ENCODE data around the gene GNAT2. TPM values are rescaled to one million over a fixed set of nuclear protein-coding genes. Genes with fewer than 3 reads are reported as not detected.

Gene GNAT2
- polyA plus RNA-seq, 1 experiment = 0.09 TPM

DNA sequence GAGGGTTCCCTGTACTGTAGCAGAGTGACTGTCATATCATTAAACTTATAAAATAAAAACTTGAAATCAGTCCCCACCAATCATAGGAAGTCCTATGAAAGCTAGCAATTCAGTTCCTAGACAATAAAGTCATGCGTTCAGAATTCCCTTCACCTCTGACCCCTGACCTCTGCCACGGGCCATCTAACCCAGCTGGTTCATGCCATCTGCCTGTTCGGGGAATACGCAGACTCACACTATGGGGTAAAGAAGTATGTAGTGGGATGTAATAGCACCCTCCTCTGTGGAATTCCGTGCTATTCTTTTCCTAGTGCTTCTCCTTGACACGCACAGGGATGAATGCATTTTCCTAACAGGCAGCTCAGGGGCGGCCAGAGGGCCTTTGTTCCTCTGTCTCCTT, 38.6 kb upstream of the GNAT2 start:
- TF ChIP-seq, protein P1, sequence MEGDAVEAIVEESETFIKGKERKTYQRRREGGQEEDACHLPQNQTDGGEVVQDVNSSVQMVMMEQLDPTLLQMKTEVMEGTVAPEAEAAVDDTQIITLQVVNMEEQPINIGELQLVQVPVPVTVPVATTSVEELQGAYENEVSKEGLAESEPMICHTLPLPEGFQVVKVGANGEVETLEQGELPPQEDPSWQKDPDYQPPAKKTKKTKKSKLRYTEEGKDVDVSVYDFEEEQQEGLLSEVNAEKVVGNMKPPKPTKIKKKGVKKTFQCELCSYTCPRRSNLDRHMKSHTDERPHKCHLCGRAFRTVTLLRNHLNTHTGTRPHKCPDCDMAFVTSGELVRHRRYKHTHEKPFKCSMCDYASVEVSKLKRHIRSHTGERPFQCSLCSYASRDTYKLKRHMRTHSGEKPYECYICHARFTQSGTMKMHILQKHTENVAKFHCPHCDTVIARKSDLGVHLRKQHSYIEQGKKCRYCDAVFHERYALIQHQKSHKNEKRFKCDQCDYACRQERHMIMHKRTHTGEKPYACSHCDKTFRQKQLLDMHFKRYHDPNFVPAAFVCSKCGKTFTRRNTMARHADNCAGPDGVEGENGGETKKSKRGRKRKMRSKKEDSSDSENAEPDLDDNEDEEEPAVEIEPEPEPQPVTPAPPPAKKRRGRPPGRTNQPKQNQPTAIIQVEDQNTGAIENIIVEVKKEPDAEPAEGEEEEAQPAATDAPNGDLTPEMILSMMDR (IDR thresholded peaks at IDR 0.05; ENCODE audit: insufficient read depth, low read depth, low read length) = no peak
- Histone ChIP-seq H3K27me3 (ENCODE audit: control insufficient read depth, insufficient read depth, low read length) (no peaks in the 10 kb centered on the region), H3K36me3 (ENCODE audit: control insufficient read depth, insufficient read depth, low read length) (no peaks in the 10 kb centered on the region), H3K4me3 (ENCODE audit: low read depth, low read length) (no peak overlapping the region)
- no peak for DNase-seq (ENCODE audit: low read depth)
- ChIA-PET CTCF (interaction anchor here (0.6 to 10.9 kb wide), 9 partner anchors 8 to 462 kb away, joined by 3 to 210 read pairs (median 4); partner anchors contain the start of genes AHCYL1 and PSRC1), POLR2A (no interaction called here)

GRCh38 chr1:109657395-109657794, 38.0 kb upstream of the GNAT2 start:
- H3K4me3 ChIP-seq (ENCODE audit: low read depth, low read length) = no peak overlapping the region
- ChIA-PET POLR2A (no interaction called here), CTCF (interaction anchor here (1.2 to 10.9 kb wide), 7 partner anchors 8 to 327 kb away, joined by 3 to 210 read pairs (median 4); partner anchors contain the start of gene AHCYL1)
- no peaks in the 10 kb centered on the region for H3K36me3 ChIP-seq (ENCODE audit: control insufficient read depth, insufficient read depth, low read length)
- DNase-seq (ENCODE audit: low read depth) = no peak
- H3K27me3 ChIP-seq (ENCODE audit: control insufficient read depth, insufficient read depth, low read length) = no peaks in the 10 kb centered on the region
- TF ChIP-seq, protein P1 (IDR thresholded peaks at IDR 0.05; ENCODE audit: insufficient read depth, low read depth, low read length) = no peak

GRCh38 chr1:109655615-109656519, 36.5 kb upstream of the GNAT2 start, which contains the start of gene GSTM4:
Gene GSTM4, plus strand, starts transcription at chr1:109656099. Its CDS starts 291 bp downstream, at chr1:109656390.
- peaks cover 2% of the 10 kb centered on the region; the same call in 1 of the 2 replicates for H3K27me3 ChIP-seq (ENCODE audit: control insufficient read depth, insufficient read depth, low read length)
- no peaks in the 10 kb centered on the region for H3K36me3 ChIP-seq (ENCODE audit: control insufficient read depth, insufficient read depth, low read length)
- TF ChIP-seq, protein P1 (IDR thresholded peaks at IDR 0.05; ENCODE audit: insufficient read depth, low read depth, low read length) = peak; percentile 46
- no peak for DNase-seq (ENCODE audit: low read depth)
- peak within 1 kb of the TSS; percentile 66 for H3K4me3 ChIP-seq (ENCODE audit: low read depth, low read length)
- ChIA-PET POLR2A (interaction anchor here (0.6 to 0.7 kb wide), 2 partner anchors 25 to 76 kb away, joined by 6 to 10 read pairs; no protein-coding TSS in a partner anchor), CTCF (interaction anchor here (0.9 to 10.9 kb wide), 6 partner anchors 17 to 328 kb away, joined by 3 to 210 read pairs (median 6); partner anchors contain the start of gene AHCYL1)

DNA sequence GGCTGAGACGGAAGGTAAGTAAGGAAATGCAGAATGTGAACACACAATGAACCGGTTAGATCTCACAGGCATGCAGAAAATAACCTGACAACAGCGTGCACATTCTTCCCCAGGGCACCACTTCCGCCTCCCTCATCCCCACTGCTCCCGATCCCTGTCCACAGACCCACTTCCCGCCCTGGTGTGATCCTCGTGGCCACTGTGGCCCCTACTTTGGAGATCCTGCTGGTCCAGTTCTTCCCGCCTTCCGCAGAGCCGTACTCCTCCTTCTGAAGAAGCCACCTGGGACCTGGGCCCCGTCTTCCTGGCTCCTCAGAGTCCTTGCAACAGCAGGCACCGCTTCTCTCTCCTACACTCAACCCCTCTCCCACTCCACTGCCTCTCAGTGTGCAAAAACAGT, 35.1 kb upstream of the GNAT2 start:
- H3K36me3 ChIP-seq (ENCODE audit: control insufficient read depth, insufficient read depth, low read length) = no peaks in the 10 kb centered on the region
- no peak for DNase-seq (ENCODE audit: low read depth)
- TF ChIP-seq, protein P1 (IDR thresholded peaks at IDR 0.05; ENCODE audit: insufficient read depth, low read depth, low read length) = no peak
- ChIA-PET POLR2A (interaction anchor here (0.6 kb wide), 1 partner anchor 85 kb away, joined by 4 read pairs; no protein-coding TSS in a partner anchor), CTCF (interaction anchor here (1.1 to 10.9 kb wide), 3 partner anchors 16 to 330 kb away, joined by 5 to 210 read pairs (median 6); partner anchors contain the start of gene AHCYL1)
- peaks cover 2% of the 10 kb centered on the region; the same call in 1 of the 2 replicates for H3K27me3 ChIP-seq (ENCODE audit: control insufficient read depth, insufficient read depth, low read length)
- H3K4me3 ChIP-seq (ENCODE audit: low read depth, low read length) = no peak overlapping the region

GRCh38 chr1:109653306-109653705, 33.9 kb upstream of the GNAT2 start:
- DNase-seq (ENCODE audit: low read depth) = no peak
- Histone ChIP-seq H3K36me3 (ENCODE audit: control insufficient read depth, insufficient read depth, low read length) (no peaks in the 10 kb centered on the region), H3K4me3 (ENCODE audit: low read depth, low read length) (no peak overlapping the region), H3K27me3 (ENCODE audit: control insufficient read depth, insufficient read depth, low read length) (peaks cover 2% of the 10 kb centered on the region; the same call in 1 of the 2 replicates)
- CTCF ChIA-PET = interaction anchor here (1.0 to 10.9 kb wide), 5 partner anchors 15 to 331 kb away, joined by 3 to 210 read pairs (median 82); partner anchors contain the start of genes AHCYL1 and GNAI3
- POLR2A ChIA-PET = no interaction called here
- TF ChIP-seq, protein P1 (IDR thresholded peaks at IDR 0.05; ENCODE audit: insufficient read depth, low read depth, low read length) = no peak
